GM23338 (cell line): ENCODE data around the gene CPLANE2. TPM values are rescaled to one million over a fixed set of nuclear protein-coding genes. Genes with fewer than 3 reads are reported as not detected.

Source experiments
- ATAC-seq: fragments of 200-7000 bp; cut with Tn5 transposase; 3 replicates; pipeline ENCODE4 v1.9.1; 2020
- DNase-seq: peaks from one replicate; pipeline ENCODE4 v3.0.0-alpha.2; 2015; ENCODE audit warnings: low spot score
- H2AFZ ChIP-seq: fragments of 200-600 bp; sonication (generic); 2 replicates; pipeline ENCODE4 v1.8.0; 2016; ENCODE audit warnings: antibody characterized with exemption, mild to moderate bottlenecking, moderate library complexity
- H3F3A ChIP-seq: fragments of 200-600 bp; sonication (generic); replicated peaks from 2 replicates; pipeline ENCODE4 v1.8.0; 2017; ENCODE audit warnings: antibody characterized with exemption, mixed run types, low read depth
- H3K27ac ChIP-seq: fragments of 200-600 bp; sonication (generic); 2 replicates; pipeline ENCODE4 v1.6.1; 2016; ENCODE audit warnings: low read depth
- H3K27me3 ChIP-seq: fragments of 200-600 bp; sonication (generic); 2 replicates; pipeline ENCODE4 v1.8.0; 2016; ENCODE audit warnings: mild to moderate bottlenecking, mixed run types, moderate library complexity; ENCODE audit not compliant: insufficient read depth
- H3K36me3 ChIP-seq: fragments of 200-600 bp; sonication (generic); 2 replicates; pipeline ENCODE4 v1.8.0; 2016; ENCODE audit warnings: mild to moderate bottlenecking; ENCODE audit not compliant: insufficient read depth
- H3K4me1 ChIP-seq: fragments of 200-600 bp; sonication (generic); 2 replicates; pipeline ENCODE4 v1.8.0; 2016; ENCODE audit warnings: mild to moderate bottlenecking, moderate library complexity; ENCODE audit not compliant: insufficient read depth
- H3K4me2 ChIP-seq: fragments of 200-600 bp; sonication (generic); 2 replicates; pipeline ENCODE4 v1.7.1; 2017; ENCODE audit warnings: mixed run types
- H3K4me3 ChIP-seq: fragments of 200-600 bp; sonication (generic); 2 replicates; pipeline ENCODE4 v1.6.1; 2016; ENCODE audit warnings: mixed run types
- H3K79me2 ChIP-seq: fragments of 200-600 bp; sonication (generic); replicated peaks from 2 replicates; pipeline ENCODE4 v1.8.0; 2017; ENCODE audit warnings: mild to moderate bottlenecking; ENCODE audit not compliant: insufficient read depth
- H3K9me2 ChIP-seq: fragments of 200-600 bp; sonication (generic); 2 replicates; pipeline ENCODE4 v1.8.0; 2017; ENCODE audit not compliant: insufficient read depth
- H4K20me1 ChIP-seq: fragments of 200-600 bp; sonication (generic); replicated peaks from 2 replicates; pipeline ENCODE4 v1.8.0; 2017; ENCODE audit warnings: mild to moderate bottlenecking; ENCODE audit not compliant: insufficient read depth
- H3K27ac Mint-ChIP-seq: 2 replicates; pipeline ENCODE4 v1.8.0; 2020; ENCODE audit warnings: inconsistent platforms, mild to moderate bottlenecking, moderate library complexity, mixed read lengths
- H3K27me3 Mint-ChIP-seq: 3 replicates; pipeline ENCODE4 v1.8.0; 2022; ENCODE audit warnings: low read depth, mild to moderate bottlenecking, moderate library complexity, mixed read lengths, inconsistent platforms; ENCODE audit not compliant: insufficient read depth, poor library complexity
- H3K36me3 Mint-ChIP-seq: 3 replicates; pipeline ENCODE4 v1.8.0; 2021; ENCODE audit warnings: low read depth, mild to moderate bottlenecking, inconsistent platforms, moderate library complexity, mixed read lengths
- H3K4me1 Mint-ChIP-seq: 3 replicates; pipeline ENCODE4 v1.8.0; 2020; ENCODE audit warnings: mild to moderate bottlenecking, inconsistent platforms, mixed read lengths
- H3K4me3 Mint-ChIP-seq: 3 replicates; pipeline ENCODE4 v1.8.0; 2021; ENCODE audit warnings: moderate library complexity, mild to moderate bottlenecking, inconsistent platforms, mixed read lengths
- H3K9me3 Mint-ChIP-seq: 3 replicates; pipeline ENCODE4 v1.8.0; 2020; ENCODE audit warnings: moderate library complexity, mild to moderate bottlenecking, inconsistent platforms, mixed read lengths
- CREB1 ChIP-seq: fragments of 250-450 bp; sonication (Bioruptor Pico); IDR thresholded peaks from 2 replicates; pipeline ENCODE4 v1.5.0; 2020; ENCODE audit warnings: low read depth, mild to moderate bottlenecking, moderate library complexity
- CTCF ChIP-seq, 2 experiments: fragments of 200-600 bp in 1 of 2; sonication (generic) in 1 of 2; conservative IDR thresholded peaks; 2 replicates each; pipeline versions ENCODE4 v1.5.1 to v1.6.1; 2016 to 2017; ENCODE audit warnings: antibody characterized with exemption in 2 of 2, low read depth in 2 of 2, mild to moderate bottlenecking in 2 of 2, moderate library complexity in 1 of 2
- ETS1 ChIP-seq: IDR thresholded peaks from 2 replicates; pipeline ENCODE4 v1.6.1; 2016; ENCODE audit warnings: antibody characterized with exemption
- EZH2 ChIP-seq: fragments of 200-600 bp; sonication (generic); IDR thresholded peaks from one replicate; pipeline ENCODE4 v1.8.0; 2017; ENCODE audit warnings: antibody characterized with exemption, mild to moderate bottlenecking, low read depth; ENCODE audit not compliant: unreplicated experiment
- NANOG ChIP-seq: IDR thresholded peaks from 2 replicates; pipeline ENCODE4 v1.6.1; 2016; ENCODE audit warnings: antibody characterized with exemption, borderline replicate concordance
- POLR2AphosphoS5 ChIP-seq: IDR thresholded peaks from 2 replicates; pipeline ENCODE4 v1.6.1; 2016; ENCODE audit warnings: antibody characterized with exemption, low read depth
- REST ChIP-seq: IDR thresholded peaks from one replicate; pipeline ENCODE4 v1.6.1; 2018; ENCODE audit warnings: antibody characterized with exemption; ENCODE audit not compliant: unreplicated experiment
- ZNF114 ChIP-seq: fragments of 250-450 bp; sonication (Bioruptor Pico); IDR thresholded peaks from 2 replicates; pipeline ENCODE4 v1.5.0; 2020; ENCODE audit warnings: mild to moderate bottlenecking, moderate library complexity
- ZNF331 ChIP-seq: fragments of 250-450 bp; sonication (Bioruptor Pico); IDR thresholded peaks from 2 replicates; pipeline ENCODE4 v1.5.0; 2020; ENCODE audit warnings: low read depth, mild to moderate bottlenecking, moderate library complexity
- polyA plus RNA-seq: library from polyadenylated mRNA; unstranded; fragments of >200 nt; fragmentation: Nextera tagmentation; extraction: Ambion mirVana; gene quantifications from 2 replicates; pipeline ENCODE4 v1.2.1, GENCODE V29; 2016
- total RNA-seq: library from RNA; depleted of rRNA; stranded (reverse); fragments of >200 nt; shearing (Covaris generic); gene quantifications from 2 replicates; pipeline ENCODE4 v1.2.3, GENCODE V29; 2014

Gene CPLANE2
- total and polyA plus RNA-seq, 2 experiments from 2014 or later = 0.44 to 1.8 TPM

DNA sequence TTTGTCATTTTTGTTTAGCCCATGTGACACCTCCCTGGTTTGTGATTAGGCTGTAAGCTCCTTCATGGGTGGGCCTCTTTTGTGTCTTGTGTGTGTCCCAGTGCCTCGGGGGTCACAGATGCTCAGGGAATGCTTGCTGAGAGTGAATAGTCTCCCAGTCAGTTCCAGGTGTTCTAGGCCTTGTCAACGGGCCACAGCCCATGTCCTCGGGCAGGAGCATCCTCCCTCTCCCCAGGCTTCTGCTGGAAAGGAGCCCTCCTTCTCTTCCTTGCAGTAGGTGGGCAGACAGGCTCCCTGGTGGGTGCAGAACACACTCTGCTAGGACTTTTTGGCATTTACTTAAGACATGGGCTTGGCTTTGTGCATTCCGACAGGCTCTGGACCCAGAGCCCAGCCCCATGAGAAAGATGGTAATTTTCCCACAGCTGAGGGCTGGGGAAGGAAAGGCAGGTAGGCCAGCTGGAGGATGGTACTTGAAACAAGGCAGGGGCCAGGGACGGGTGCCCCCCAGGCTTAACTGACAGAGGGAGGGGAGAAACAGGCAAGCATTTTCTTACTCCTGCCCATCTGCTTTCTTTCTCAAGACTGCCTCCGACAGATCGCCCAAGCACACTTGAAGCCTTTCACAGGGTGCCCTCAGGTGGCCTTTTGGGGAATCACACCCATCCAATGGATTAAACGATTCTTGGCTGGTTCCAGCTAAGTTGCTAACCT, 7.1 kb upstream of the CPLANE2 start:
- H3K4me1 Mint-ChIP-seq = peaks cover 5% of the 10 kb centered on the region; the same call in 1 of the 3 replicates
- H3K27me3 Mint-ChIP-seq = peaks cover 4% of the 10 kb centered on the region
- Histone ChIP-seq H3K36me3 (no peaks in the 10 kb centered on the region), H3K27ac (no peak overlapping the region), H3K4me3 (no peak overlapping the region), H3K79me2 (no peaks in the 10 kb centered on the region), H3F3A (peaks cover 4% of the 10 kb centered on the region; the same call in 1 of the 2 replicates), H3K4me2 (no peak overlapping the region), H3K4me1 (no peaks in the 10 kb centered on the region), H2AFZ (no peak overlapping the region), H3K27me3 (no peaks in the 10 kb centered on the region), H3K9me2 (no peaks in the 10 kb centered on the region), H4K20me1 (no peaks in the 10 kb centered on the region; the same call in 1 of the 2 replicates)
- DNase-seq (peak; percentile 95), ATAC-seq (peak; percentile 79)
- no peaks in the 10 kb centered on the region; the same call in 2 of the 3 replicates for H3K36me3 Mint-ChIP-seq
- H3K27ac Mint-ChIP-seq = no peak overlapping the region
- H3K4me3 Mint-ChIP-seq = no peak overlapping the region
- no peaks in the 10 kb centered on the region for H3K9me3 Mint-ChIP-seq
- TF ChIP-seq CTCF (conservative IDR thresholded peaks at IDR 0.05; ENCODE audit: low read depth in 2 of 2) (peak; percentile 85 to 98), ZNF331 (CRISPR knock-in tag) (no peak)

DNA sequence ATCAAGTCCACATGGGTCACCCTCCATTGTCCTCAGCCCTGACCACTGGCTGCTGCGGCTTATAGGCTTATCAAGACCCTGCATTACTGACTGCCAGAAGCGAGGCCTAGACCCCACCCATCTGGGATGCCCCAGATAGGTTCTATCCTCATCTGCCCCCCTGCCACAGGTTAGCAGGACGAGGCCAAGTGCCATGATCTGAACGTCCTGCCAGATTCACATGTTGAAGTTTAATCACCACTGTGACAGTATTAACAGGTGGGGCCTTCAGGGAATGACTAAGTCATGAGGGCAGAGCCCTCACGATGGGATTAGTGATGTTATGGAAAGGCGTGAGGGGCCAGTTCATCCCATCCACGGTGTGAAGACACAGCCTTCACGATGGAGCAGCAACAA, 6.2 kb upstream of the CPLANE2 start:
- Histone ChIP-seq H3K4me2 (no peak overlapping the region), H4K20me1 (no peaks in the 10 kb centered on the region; the same call in 1 of the 2 replicates), H3F3A (peaks cover 4% of the 10 kb centered on the region; the same call in 1 of the 2 replicates), H3K27ac (no peak overlapping the region), H3K9me2 (no peaks in the 10 kb centered on the region), H3K4me3 (no peak overlapping the region), H3K4me1 (no peaks in the 10 kb centered on the region), H3K27me3 (no peaks in the 10 kb centered on the region), H3K36me3 (no peaks in the 10 kb centered on the region), H3K79me2 (no peaks in the 10 kb centered on the region), H2AFZ (no peak overlapping the region)
- no peak for DNase-seq
- TF ChIP-seq NANOG (no peak), ZNF331 (CRISPR knock-in tag) (no peak), ETS1 (no peak)
- Mint-ChIP-seq H3K4me1 (peaks cover 5% of the 10 kb centered on the region; the same call in 1 of the 3 replicates), H3K4me3 (no peak overlapping the region), H3K27me3 (peaks cover 4% of the 10 kb centered on the region), H3K36me3 (no peaks in the 10 kb centered on the region; the same call in 2 of the 3 replicates), H3K9me3 (no peaks in the 10 kb centered on the region), H3K27ac (no peak overlapping the region)
- no peak for ATAC-seq

DNA sequence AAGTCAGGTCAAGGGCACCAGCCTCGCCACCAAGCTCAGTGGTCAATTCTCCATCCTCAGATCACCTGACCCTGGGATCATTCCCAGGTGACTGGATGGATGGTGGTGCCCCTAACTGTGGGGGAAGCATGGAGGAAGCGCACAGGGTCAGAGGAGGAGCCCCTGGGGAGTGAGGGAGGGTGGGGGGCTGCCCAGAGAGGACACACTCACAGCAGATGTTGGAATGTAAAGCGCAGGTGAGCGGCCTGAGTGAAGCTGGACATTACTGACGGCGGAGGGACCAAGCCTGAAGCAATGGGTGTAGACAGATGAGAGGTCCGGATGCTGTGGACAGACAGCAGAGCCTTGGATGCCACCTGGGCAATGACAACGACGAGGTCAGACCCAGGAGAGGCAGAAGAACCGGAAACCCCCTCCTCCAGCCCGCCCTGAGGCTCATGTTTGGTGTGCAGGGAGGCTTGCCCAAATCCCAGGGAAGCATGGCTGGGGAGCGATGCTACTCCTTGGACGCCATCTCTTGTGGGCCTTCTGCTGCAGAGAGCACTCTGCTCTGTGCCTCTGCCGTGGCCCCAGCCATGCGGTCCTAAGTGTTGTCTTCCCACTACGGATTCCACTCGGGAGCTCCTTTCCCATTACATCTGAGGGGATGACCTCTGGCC, 5.7 kb upstream of the CPLANE2 start:
- Histone ChIP-seq H3F3A (peaks cover 4% of the 10 kb centered on the region; the same call in 1 of the 2 replicates), H3K27ac (no peak overlapping the region), H3K9me2 (no peaks in the 10 kb centered on the region), H3K27me3 (no peaks in the 10 kb centered on the region), H3K4me1 (no peaks in the 10 kb centered on the region), H4K20me1 (no peaks in the 10 kb centered on the region; the same call in 1 of the 2 replicates), H3K4me3 (no peak overlapping the region), H3K79me2 (no peaks in the 10 kb centered on the region), H3K4me2 (no peak overlapping the region), H2AFZ (no peak overlapping the region), H3K36me3 (no peaks in the 10 kb centered on the region)
- Mint-ChIP-seq H3K36me3 (no peaks in the 10 kb centered on the region; the same call in 2 of the 3 replicates), H3K27ac (no peak overlapping the region), H3K9me3 (no peaks in the 10 kb centered on the region), H3K4me3 (no peak overlapping the region), H3K27me3 (peaks cover 4% of the 10 kb centered on the region), H3K4me1 (peaks cover 7% of the 10 kb centered on the region; the same call in 2 of the 3 replicates)
- ATAC-seq = no peak
- no peak for DNase-seq
- TF ChIP-seq CREB1 (CRISPR knock-in tag) = no peak
- no peak for TF ChIP-seq NANOG
- TF ChIP-seq EZH2 = no peak
- TF ChIP-seq POLR2AphosphoS5 = no peak
- no peak for TF ChIP-seq ZNF114 (CRISPR knock-in tag)
- TF ChIP-seq REST = no peak
